ENCODE measurements around the gene KIF26A. TPM values are rescaled to one million over a fixed set of nuclear protein-coding genes. Genes with fewer than 3 reads are reported as not detected.

Gene KIF26A
- polyA plus RNA-seq, 3 donors from 2014 or later = not detected

DNA sequence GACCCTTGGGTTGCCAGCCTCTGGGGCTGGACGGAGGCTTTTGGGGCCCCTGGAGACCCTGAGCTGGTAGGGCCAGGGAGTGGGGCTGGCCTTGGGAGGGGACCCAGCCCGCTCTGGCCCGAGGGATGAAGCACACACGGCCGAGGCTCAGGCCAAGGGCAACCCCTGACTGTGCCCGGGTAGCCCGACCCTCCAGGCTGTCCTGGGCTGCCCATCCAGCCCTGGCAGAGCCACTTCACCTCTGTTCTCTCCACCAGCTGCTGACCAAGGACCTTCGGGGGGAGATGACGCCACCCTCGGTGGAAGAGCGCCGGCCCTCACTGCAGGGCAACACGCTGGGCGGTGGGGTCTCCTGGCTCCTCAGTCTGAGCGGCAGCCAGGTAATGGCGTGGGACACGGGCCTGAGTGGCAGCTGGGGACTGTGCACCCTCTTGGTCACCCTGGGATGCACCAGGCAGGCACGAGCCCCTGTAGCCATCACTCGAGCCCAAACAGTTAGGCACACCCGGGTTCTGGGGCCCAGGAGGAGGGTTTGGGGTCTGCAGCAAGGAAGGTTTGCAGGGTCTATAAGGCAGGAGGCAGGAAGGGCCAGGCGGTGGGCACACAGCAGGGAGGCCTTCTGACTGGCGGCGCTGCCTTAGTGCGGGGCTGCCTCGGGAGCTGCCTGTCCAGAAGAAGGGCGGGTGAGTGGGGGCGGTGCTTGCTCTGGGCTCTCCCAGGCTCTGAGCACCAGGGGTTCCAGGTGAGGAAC lies 33.1 kb upstream of the KIF26A start:
- H3K27ac Mint-ChIP-seq = no peak overlapping the region
- no peak overlapping the region for H3K4me3 Mint-ChIP-seq

DNA sequence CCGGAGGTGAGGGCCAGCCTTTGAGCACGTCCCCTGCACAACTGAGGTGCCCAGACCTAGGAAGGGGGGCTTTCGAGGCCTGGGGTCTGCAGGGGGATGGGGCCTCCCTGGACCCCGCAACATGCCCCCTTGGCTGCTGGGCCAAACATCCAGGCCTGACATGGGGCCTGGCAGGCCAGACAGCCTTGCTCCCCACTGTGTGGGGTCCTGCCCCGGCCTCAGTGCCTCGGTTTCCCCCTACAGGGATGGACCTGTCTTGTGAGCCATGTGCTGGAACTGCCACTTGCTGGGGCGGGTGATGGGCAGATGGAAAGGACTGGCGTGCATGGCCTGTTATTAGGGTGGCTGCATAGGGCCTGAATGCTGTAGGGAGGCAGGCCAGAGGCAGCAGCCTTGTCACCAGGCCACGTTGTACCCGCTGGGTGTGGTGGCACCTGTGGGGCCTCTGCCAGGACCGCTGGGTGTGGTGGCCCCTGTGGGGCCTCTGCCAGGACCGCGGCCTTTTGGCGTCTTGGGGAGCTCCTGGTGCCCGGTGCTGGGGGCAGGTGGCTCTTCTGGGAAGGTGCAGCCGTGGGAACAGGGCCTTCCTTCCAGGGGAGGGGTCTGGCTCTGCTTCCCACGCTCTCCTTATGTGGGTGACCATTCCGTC lies 32.4 kb upstream of the KIF26A start:
- no peaks in the 10 kb centered on the region for H3K36me3 Mint-ChIP-seq
- no peak overlapping the region for H3K4me3 Mint-ChIP-seq
- DNase-seq = no peak
- peaks cover 0 to 1% (median 0%) of the 10 kb centered on the region in 3 donors for H3K27me3 Mint-ChIP-seq (ENCODE audit: low read depth in 3 of 3)
- no peaks in the 10 kb centered on the region for H3K9me3 Mint-ChIP-seq
- H3K4me1 Mint-ChIP-seq = no peaks in the 10 kb centered on the region
- H3K27ac Mint-ChIP-seq = no peak overlapping the region

More for the DNA sequence above, 33.1 kb upstream of the KIF26A start:
- Mint-ChIP-seq H3K4me1 (no peaks in the 10 kb centered on the region), H3K36me3 (no peaks in the 10 kb centered on the region), H3K9me3 (no peaks in the 10 kb centered on the region), H3K27me3 (ENCODE audit: low read depth in 3 of 3) (peaks cover 0 to 1% (median 0%) of the 10 kb centered on the region in 3 donors)
- DNase-seq = no peak

DNA sequence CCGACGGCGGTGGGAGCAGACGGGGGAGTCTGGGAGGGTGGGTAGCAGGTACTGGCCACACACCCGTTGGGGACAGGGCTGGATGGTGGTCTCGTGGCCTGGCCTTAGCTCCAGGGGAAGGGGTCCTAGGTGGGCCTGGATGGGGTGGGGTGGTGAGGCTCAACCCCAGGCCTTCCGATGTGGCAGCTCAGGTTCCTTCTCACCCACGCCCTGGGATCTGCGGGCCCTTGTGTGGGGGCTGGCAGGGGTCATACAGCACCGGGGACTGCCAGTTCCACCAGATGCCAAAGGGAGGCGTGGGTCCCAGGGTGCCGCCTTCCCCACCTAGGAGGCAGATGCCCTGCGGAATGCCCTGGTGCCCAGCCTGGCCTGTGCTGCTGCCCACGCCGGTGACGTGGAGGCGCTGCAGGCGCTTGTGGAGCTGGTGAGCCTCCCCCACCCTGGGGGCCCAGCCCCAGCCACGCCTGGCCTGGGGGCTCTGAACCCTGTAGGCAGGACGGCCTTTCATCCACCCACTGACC lies 31.9 kb upstream of the KIF26A start:
- Mint-ChIP-seq H3K4me3 (no peak overlapping the region), H3K27ac (no peak overlapping the region), H3K4me1 (no peaks in the 10 kb centered on the region), H3K9me3 (no peaks in the 10 kb centered on the region), H3K27me3 (ENCODE audit: low read depth in 3 of 3) (peaks cover 0 to 1% (median 0%) of the 10 kb centered on the region in 3 donors), H3K36me3 (no peaks in the 10 kb centered on the region)
- no peak for DNase-seq

DNA sequence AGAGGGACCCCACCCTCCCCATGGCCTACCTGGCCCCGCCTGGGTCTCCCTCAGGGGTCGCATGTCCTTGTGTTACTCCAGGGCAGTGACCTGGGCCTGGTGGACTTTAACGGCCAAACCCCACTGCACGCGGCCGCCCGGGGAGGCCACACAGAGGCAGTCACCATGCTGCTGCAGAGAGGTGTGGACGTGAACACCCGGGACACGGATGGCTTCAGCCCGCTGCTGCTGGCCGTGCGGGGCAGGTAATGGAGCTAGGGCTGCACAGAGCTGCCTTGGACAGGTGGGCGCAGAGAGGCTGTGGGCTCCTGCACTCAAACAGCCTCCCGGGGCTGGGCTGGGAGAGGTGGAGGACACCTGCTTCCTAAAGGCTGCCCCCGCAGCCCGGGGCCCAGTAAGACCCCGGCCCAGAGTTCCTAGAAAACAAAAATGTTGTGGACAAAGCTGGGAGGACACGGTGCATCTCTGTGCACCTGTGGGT lies 31.2 kb upstream of the KIF26A start:
- peaks cover 0 to 1% (median 0%) of the 10 kb centered on the region in 3 donors for H3K27me3 Mint-ChIP-seq (ENCODE audit: low read depth in 3 of 3)

DNA sequence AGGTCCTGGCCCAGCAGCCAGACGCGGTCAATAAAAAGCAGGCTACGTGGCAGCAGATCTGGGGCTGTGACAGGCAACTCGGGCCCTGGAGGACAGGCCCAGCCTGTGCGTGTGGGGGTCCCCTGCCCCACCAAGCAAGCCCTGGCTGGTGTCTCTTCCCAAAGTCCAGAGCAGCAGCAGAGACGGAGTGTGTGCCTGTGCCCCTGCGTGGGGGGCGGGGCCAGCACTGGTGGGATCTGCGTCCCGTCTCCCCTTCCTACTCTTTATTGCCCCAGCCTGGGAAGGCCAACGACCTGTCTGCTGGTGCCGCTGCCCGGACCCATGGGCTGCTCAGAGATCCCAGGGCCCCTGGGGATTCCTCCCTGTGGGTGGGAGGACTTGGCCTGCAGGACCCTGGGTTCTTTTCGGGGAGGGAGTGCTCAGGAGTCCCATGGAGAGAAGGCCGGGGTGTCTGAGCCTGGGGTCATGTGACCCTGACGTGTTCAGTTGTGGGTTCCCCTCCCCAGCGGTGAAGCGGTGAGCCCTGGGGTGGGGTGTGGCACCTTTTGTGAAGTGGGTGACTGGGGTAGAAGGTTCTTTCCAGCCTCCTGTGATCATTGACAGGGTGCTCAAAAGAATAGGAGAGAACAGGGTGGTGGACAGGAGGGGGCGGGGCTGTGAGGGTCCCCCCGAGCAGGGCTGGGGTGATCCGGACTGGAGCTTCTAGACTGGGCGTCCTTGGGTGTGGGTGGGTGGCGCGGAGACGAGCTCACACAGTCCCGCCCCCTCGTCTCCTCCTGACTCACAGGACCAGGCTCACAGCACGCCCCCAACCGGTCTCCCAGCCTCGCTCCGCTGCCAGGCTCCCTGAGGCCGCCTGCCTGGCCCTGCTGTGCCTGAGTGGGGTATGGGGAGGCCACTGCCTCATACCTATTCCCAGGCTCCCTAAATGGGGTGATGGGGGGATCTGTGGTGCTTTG lies 30.5 kb upstream of the KIF26A start:
- no peaks in the 10 kb centered on the region for H3K9me3 Mint-ChIP-seq
- H3K27ac Mint-ChIP-seq = no peak overlapping the region
- peaks cover 0 to 2% (median 0%) of the 10 kb centered on the region in 3 donors for H3K27me3 Mint-ChIP-seq (ENCODE audit: low read depth in 3 of 3)
- no peaks in the 10 kb centered on the region for H3K36me3 Mint-ChIP-seq
- no peak for DNase-seq
- H3K4me1 Mint-ChIP-seq = no peaks in the 10 kb centered on the region
- H3K4me3 Mint-ChIP-seq = no peak overlapping the region

More for the DNA sequence above, 31.2 kb upstream of the KIF26A start:
- DNase-seq = no peak
- H3K4me3 Mint-ChIP-seq = no peak overlapping the region
- no peaks in the 10 kb centered on the region for H3K9me3 Mint-ChIP-seq
- H3K4me1 Mint-ChIP-seq = no peaks in the 10 kb centered on the region
- H3K36me3 Mint-ChIP-seq = no peaks in the 10 kb centered on the region
- H3K27ac Mint-ChIP-seq = no peak overlapping the region

DNA sequence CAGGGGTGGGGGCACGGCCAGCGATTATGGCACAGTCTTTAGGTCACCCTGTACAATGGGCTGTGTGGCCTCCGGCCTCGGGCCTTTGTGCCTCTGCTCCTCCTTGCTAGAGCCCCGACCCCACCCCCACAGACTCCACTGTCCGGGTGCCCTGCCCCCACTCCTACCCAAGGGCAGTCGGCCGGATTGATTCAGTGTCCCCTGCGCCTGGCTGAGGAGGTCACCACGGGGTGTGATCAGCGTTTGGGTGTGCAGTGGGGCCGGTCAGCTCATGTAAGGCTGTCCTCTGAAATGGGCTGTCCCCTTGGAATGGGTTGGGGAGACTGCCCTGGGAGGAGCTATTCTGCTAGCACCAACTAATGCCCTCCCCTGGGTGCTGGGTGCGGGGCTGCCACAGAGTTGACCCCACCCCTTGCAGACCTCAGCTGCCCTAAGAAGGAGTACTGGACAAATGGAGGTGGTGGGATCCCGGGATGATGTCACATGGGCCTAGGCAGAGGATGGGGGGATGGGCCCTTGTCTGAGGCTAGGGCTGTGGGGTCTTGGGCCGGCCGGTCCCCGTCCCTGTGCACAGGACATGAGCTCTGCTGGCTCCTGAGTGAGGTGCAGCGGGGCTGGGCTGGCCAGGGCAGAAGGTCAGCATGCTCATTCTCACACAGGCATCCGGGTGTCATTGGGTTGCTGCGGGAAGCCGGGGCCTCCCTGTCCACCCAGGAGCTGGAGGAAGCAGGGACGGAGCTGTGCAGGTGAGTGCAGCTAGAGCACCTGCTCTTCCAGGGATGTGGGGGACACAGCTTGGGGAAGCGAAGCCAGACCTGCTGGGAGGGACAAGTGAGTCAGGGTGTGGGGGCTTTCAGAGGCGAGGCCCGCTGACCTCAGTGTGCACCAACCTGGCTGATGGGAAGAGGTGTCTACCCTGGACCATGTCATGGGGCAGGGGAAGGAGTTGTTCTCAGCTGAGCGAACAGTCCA lies 29.5 kb upstream of the KIF26A start:
- Mint-ChIP-seq H3K27ac (no peak overlapping the region), H3K4me1 (no peaks in the 10 kb centered on the region), H3K9me3 (no peaks in the 10 kb centered on the region), H3K36me3 (no peaks in the 10 kb centered on the region), H3K27me3 (ENCODE audit: low read depth in 3 of 3) (peaks cover 0 to 3% (median 0%) of the 10 kb centered on the region in 3 donors), H3K4me3 (no peak overlapping the region)
- DNase-seq = no peak

DNA sequence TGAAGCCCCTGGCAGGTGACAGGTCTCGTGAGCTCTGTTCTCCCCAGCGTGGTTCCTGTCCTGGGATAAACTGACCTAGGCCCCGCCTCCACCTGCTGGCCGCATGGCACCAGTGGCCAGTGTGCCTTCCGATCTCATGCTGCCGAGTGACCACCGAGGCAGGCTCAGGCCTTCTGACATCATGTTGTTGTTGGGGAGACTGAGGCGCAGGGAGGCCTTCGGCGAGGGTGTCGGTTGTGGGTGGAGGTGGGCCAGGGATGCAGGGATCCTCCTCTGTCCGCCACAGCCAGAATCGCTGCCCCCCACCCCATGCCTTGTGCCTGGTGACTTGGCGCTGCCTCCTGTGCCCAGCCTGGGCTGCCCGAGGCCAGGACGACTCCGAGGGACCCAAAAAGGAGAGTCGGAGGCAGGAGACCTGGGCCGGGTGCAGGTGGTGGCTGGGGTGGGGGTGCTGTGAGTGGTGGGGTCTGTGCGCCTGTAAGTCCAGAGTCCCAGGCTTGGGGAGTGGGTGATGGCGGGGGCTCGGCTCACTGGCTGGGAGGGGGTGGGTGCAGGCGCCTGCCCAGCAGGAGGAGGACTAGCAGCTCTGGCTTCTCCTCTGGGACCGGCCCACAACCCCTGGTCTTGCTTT lies 28.5 kb upstream of the KIF26A start:
- no peak overlapping the region for H3K4me3 Mint-ChIP-seq
- no peaks in the 10 kb centered on the region for H3K9me3 Mint-ChIP-seq
- H3K4me1 Mint-ChIP-seq = no peaks in the 10 kb centered on the region
- no peaks in the 10 kb centered on the region for H3K36me3 Mint-ChIP-seq
- H3K27ac Mint-ChIP-seq = no peak overlapping the region
- DNase-seq = no peak
- peaks cover 2 to 4% (median 3%) of the 10 kb centered on the region in 3 donors for H3K27me3 Mint-ChIP-seq (ENCODE audit: low read depth in 3 of 3)

DNA sequence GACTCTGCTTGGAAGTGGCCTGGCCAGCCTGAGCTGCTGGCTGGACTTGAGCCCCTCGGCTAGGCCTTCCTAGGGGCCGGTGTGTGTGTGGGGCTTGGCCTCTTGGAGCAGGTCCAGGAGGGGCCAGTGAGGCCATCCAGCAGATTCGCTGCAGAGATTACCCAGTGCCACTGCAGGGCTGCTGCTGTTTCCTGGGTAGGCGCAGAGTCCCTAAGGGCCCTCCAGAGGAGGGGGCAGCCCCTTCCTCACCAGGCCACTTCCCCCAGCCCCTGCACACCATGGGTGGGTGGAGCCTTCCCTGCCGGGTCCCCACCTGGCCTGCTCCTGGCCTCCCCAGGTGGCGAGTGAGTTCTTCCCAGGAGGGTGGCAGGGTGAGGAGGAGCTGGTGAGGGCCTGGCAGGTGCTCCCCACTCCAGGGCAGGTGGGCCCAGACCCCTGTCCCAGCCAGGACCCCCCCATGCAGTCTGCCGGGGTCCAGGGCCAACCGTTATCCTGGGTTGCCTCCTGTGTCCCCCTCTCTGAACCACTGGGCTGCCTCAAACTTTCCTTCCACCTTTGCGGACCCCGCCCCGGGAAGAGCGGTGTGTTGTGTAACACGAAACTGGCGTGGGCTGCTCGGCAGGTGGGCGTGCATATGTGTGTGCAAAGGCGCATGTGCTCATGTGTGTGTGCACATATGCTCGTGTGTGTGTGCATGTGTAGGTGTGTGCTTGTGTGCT lies 27.7 kb upstream of the KIF26A start:
- no peak overlapping the region for H3K27ac Mint-ChIP-seq
- H3K4me1 Mint-ChIP-seq = no peaks in the 10 kb centered on the region

DNA sequence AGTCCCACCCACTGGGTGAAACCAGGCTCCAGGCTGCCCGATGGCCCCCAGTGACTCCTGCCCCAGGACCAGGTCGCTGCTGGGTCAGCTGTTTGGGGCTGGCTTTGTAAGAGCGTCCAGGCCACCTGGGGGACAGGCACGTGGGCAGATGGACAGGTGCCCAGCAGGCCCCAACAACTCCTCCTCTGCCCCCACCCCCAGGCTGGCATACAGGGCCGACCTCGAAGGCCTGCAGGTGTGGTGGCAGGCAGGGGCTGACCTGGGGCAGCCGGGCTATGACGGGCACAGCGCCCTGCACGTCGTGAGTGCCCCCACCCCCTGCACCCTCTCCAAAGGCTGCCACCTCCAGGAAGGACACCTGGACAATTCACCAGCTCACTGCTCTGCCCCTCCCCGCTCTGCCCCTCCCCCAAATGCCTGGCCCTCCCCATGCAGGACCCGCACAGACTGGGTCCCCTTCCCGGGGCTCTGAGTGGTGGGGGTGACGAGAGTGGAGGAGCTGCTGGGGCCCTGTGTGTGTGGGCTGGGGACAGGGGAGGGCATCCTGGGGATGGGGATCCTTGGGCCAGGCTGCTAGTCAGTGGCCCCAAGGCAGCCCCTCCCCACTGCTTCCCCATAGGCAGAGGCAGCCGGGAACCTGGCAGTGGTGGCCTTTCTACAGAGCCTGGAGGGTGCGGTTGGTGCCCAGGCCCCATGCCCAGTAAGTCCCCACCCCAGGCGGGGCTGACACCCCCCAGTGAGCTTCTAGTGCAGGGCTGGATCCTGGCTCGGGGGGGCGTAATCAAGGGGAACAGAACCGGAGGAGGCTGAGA lies 26.9 kb upstream of the KIF26A start:
- H3K27me3 Mint-ChIP-seq (ENCODE audit: low read depth in 3 of 3) = peaks cover 2 to 8% (median 6%) of the 10 kb centered on the region in 3 donors

More for the DNA sequence above, 27.7 kb upstream of the KIF26A start:
- DNase-seq = no peak
- no peaks in the 10 kb centered on the region for H3K36me3 Mint-ChIP-seq
- no peak overlapping the region for H3K4me3 Mint-ChIP-seq
- H3K9me3 Mint-ChIP-seq = no peaks in the 10 kb centered on the region
- peaks cover 2 to 7% (median 6%) of the 10 kb centered on the region in 3 donors for H3K27me3 Mint-ChIP-seq (ENCODE audit: low read depth in 3 of 3)

DNA sequence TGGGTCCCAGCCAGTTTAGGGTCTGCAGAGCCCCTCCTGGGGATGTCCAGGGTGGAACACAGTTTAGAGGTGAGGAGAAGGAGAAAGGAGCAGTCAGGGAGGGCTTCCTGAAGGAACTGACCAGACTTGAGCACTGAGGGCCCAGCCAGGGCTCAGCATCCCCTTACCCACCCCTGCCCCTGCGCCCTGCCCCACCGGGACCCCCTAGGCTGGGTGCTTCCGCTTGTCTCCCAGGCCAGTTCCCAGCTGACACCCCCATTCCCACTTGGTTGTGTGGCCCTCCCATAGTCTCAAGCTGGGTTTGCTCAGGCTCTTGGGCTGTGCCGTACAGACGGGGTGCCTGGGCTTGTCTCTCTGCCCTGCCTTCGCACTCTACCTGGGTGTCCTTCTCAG lies 26.3 kb upstream of the KIF26A start:
- Mint-ChIP-seq H3K36me3 (no peaks in the 10 kb centered on the region), H3K4me3 (no peak overlapping the region)
- DNase-seq = no peak

More for the DNA sequence above, 26.9 kb upstream of the KIF26A start:
- no peak for DNase-seq
- no peaks in the 10 kb centered on the region for H3K4me1 Mint-ChIP-seq
- no peaks in the 10 kb centered on the region for H3K9me3 Mint-ChIP-seq
- H3K27ac Mint-ChIP-seq = no peak overlapping the region
- no peak overlapping the region for H3K4me3 Mint-ChIP-seq
- H3K36me3 Mint-ChIP-seq = no peaks in the 10 kb centered on the region

More for the DNA sequence above, 26.3 kb upstream of the KIF26A start:
- H3K4me1 Mint-ChIP-seq = no peaks in the 10 kb centered on the region
- H3K27me3 Mint-ChIP-seq (ENCODE audit: low read depth in 3 of 3) = peaks cover 2 to 8% (median 6%) of the 10 kb centered on the region in 3 donors
- no peak overlapping the region for H3K27ac Mint-ChIP-seq
- H3K9me3 Mint-ChIP-seq = no peaks in the 10 kb centered on the region
